ENCODE results near the gene EPHB2.
"Not testable (repeated sequence)": the region's sequence is repeated elsewhere in the genome, so short reads cannot be mapped to it uniquely, and the experiment has no call there.

EPHB2 gene

GRCh38 chr1:22710701-22711049 lies at the start of gene EPHB2:
TSS of gene EPHB2 (plus strand) at chr1:22710839. CDS start at chr1:22710983, 144 bp downstream.
- no peak for DNase-seq

GRCh38 chr1:22661880-22662279 lies 48.8 kb upstream of the EPHB2 start:
- no peak for DNase-seq

- no peak for DNase-seq
These were observed 48.3 kb upstream of the EPHB2 start for GRCh38 chr1:22662318-22662717.

GRCh38 chr1:22662986-22663408 lies 47.6 kb upstream of the EPHB2 start:
- no peak for DNase-seq

- DNase-seq = no peak
These were observed 44.9 kb upstream of the EPHB2 start for GRCh38 chr1:22665752-22666151.

GRCh38 chr1:22666412-22666811 lies 44.2 kb upstream of the EPHB2 start:
- no peak for DNase-seq

- not testable (repeated sequence) for DNase-seq
These were observed 41.8 kb upstream of the EPHB2 start for GRCh38 chr1:22668840-22669239.

GRCh38 chr1:22670352-22670975 lies 40.2 kb upstream of the EPHB2 start:
- DNase-seq = no peak

- DNase-seq = no peak
These were observed 38.6 kb upstream of the EPHB2 start for GRCh38 chr1:22671999-22672398.

GRCh38 chr1:22673486-22674409 lies 36.9 kb upstream of the EPHB2 start:
- DNase-seq = no peak

GRCh38 chr1:22674410-22674749 lies 36.3 kb upstream of the EPHB2 start:
- no peak for DNase-seq

GRCh38 chr1:22676151-22676550 lies 34.5 kb upstream of the EPHB2 start:
- not testable (repeated sequence) for DNase-seq

GRCh38 chr1:22676916-22677583 lies 33.6 kb upstream of the EPHB2 start:
- DNase-seq = no peak

- no peak for DNase-seq
These were observed 32.4 kb upstream of the EPHB2 start for GRCh38 chr1:22677931-22678896.

- DNase-seq = no peak
These were observed 29.9 kb upstream of the EPHB2 start for GRCh38 chr1:22680726-22681125.

GRCh38 chr1:22681556-22682276 lies 28.9 kb upstream of the EPHB2 start:
- no peak for DNase-seq

- no peak for DNase-seq
These were observed 27.1 kb upstream of the EPHB2 start for GRCh38 chr1:22683547-22683946.

GRCh38 chr1:22685591-22686059 lies 25.0 kb upstream of the EPHB2 start:
- DNase-seq = no peak

GRCh38 chr1:22687191-22687590 lies 23.4 kb upstream of the EPHB2 start:
- no peak for DNase-seq

GRCh38 chr1:22688466-22688865 lies 22.2 kb upstream of the EPHB2 start:
- DNase-seq = no peak

- no peak for DNase-seq
These were observed 21.1 kb upstream of the EPHB2 start for GRCh38 chr1:22689505-22689904.
